IMR-90 (cell line): ENCODE measurements around the gene COG7. TPM values are rescaled to one million over a fixed set of nuclear protein-coding genes. Genes with fewer than 3 reads are reported as not detected.

ENCODE experiments used
- ATAC-seq: fragments of 200-7000 bp; cut with Tn5 transposase; 2 replicates; pipeline ENCODE4 v1.9.1; 2020; ENCODE audit warnings: low read depth, mild to moderate bottlenecking, moderate library complexity
- BruUV-seq: library from RNA; stranded (reverse); fragments of 400-500 nt; replicated peaks from 2 replicates; lab custom pipeline; 2021; lab: Mats Ljungman, UMichigan
- CTCF ChIA-PET: fragments of 300-600 bp; formaldehyde crosslinking; extraction: SDS; loops from one replicate; lab custom pipeline; 2021; ENCODE audit warnings: antibody characterized with exemption; lab: Yijun Ruan, JAX
- POLR2A ChIA-PET: fragments of 300-600 bp; sonication (Branson Sonifier 250); formaldehyde crosslinking; loops from one replicate; lab custom pipeline; 2022; ENCODE audit warnings: antibody characterized with exemption; ENCODE audit not compliant: unreplicated experiment; lab: Charles Lee
- DNase-seq: peaks from one replicate; pipeline ENCODE4 v3.0.0; 2013
- H2AFZ ChIP-seq: replicated peaks from 2 replicates; pipeline ENCODE3; 2013; ENCODE audit warnings: low read length, mild to moderate bottlenecking; ENCODE audit not compliant: poor library complexity
- H2AK5ac ChIP-seq: 2 replicates; pipeline ENCODE4 v1.6.1; 2013; ENCODE audit warnings: low read depth, low read length, inconsistent platforms
- H2AK9ac ChIP-seq: replicated peaks from 2 replicates; pipeline ENCODE3; 2013; ENCODE audit warnings: mild to moderate bottlenecking, low read depth, low read length, moderate library complexity; ENCODE audit not compliant: poor library complexity
- H2BK120ac ChIP-seq: 2 replicates; pipeline ENCODE4 v1.6.1; 2013; ENCODE audit warnings: low read depth, low read length, inconsistent platforms
- H2BK15ac ChIP-seq: 3 replicates; pipeline ENCODE4 v1.6.1; 2013; ENCODE audit warnings: low read depth, low read length, inconsistent platforms
- H2BK20ac ChIP-seq: 2 replicates; pipeline ENCODE4 v1.6.1; 2013; ENCODE audit warnings: low read depth, mild to moderate bottlenecking, inconsistent platforms, low read length, moderate library complexity
- H2BK5ac ChIP-seq: 2 replicates; pipeline ENCODE4 v1.6.1; 2013; ENCODE audit warnings: mild to moderate bottlenecking, low read depth, low read length, inconsistent platforms; ENCODE audit not compliant: poor library complexity, severe bottlenecking
- H3K14ac ChIP-seq: replicated peaks from 2 replicates; pipeline ENCODE4 v1.6.1; 2013; ENCODE audit warnings: low read depth, low read length, inconsistent platforms
- H3K18ac ChIP-seq: 2 replicates; pipeline ENCODE4 v1.6.1; 2013; ENCODE audit warnings: low read depth, low read length, control low read depth
- H3K23ac ChIP-seq: 2 replicates; pipeline ENCODE4 v1.6.1; 2013; ENCODE audit warnings: low read depth, low read length, inconsistent platforms
- H3K27ac ChIP-seq: 2 replicates; pipeline ENCODE4 v1.5.1; 2013; ENCODE audit warnings: mild to moderate bottlenecking, control low read depth, low read length; ENCODE audit not compliant: insufficient read depth
- H3K27me3 ChIP-seq: 2 replicates; pipeline ENCODE4 v1.6.1; 2013; ENCODE audit warnings: low read length; ENCODE audit not compliant: control insufficient read depth, insufficient read depth
- H3K36me3 ChIP-seq: 2 replicates; pipeline ENCODE4 v1.6.1; 2013; ENCODE audit warnings: low read length, mixed read lengths; ENCODE audit not compliant: control insufficient read depth, insufficient read depth
- H3K4ac ChIP-seq: 2 replicates; pipeline ENCODE4 v1.6.1; 2013; ENCODE audit warnings: low read depth, low read length, inconsistent platforms
- H3K4me1 ChIP-seq: 2 replicates; pipeline ENCODE4 v1.6.1; 2013; ENCODE audit warnings: low read length, mixed read lengths; ENCODE audit not compliant: control insufficient read depth, insufficient read depth
- H3K4me2 ChIP-seq: 2 replicates; pipeline ENCODE4 v1.6.1; 2013; ENCODE audit warnings: low read depth, mild to moderate bottlenecking, control low read depth, low read length, moderate library complexity
- H3K4me3 ChIP-seq: 2 replicates; pipeline ENCODE4 v1.5.1; 2013; ENCODE audit warnings: low read depth, mild to moderate bottlenecking, control low read depth, low read length, moderate library complexity; ENCODE audit not compliant: insufficient read depth
- H3K56ac ChIP-seq: 2 replicates; pipeline ENCODE4 v1.6.1; 2013; ENCODE audit warnings: low read length, inconsistent platforms; ENCODE audit not compliant: insufficient read depth; ENCODE audit errors: extremely low read depth
- H3K79me1 ChIP-seq, 2 experiments: 2 replicates each; pipeline ENCODE4 v1.6.1; 2013; ENCODE audit warnings: low read length in 2 of 2, inconsistent platforms in 1 of 2, low read depth in 1 of 2
- H3K9ac ChIP-seq: 2 replicates; pipeline ENCODE4 v1.6.1; 2013; ENCODE audit warnings: low read depth, low read length, control low read depth
- H3K9me1 ChIP-seq: 2 replicates; pipeline ENCODE4 v1.6.1; 2013; ENCODE audit warnings: low read length, inconsistent platforms; ENCODE audit not compliant: insufficient read depth
- H3K9me3 ChIP-seq: 2 replicates; pipeline ENCODE4 v1.6.1; 2013; ENCODE audit warnings: low read length; ENCODE audit not compliant: control insufficient read depth, insufficient read depth
- H4K20me1 ChIP-seq: 2 replicates; pipeline ENCODE4 v1.6.1; 2013; ENCODE audit warnings: low read length, inconsistent platforms; ENCODE audit not compliant: insufficient read depth
- H4K5ac ChIP-seq: 2 replicates; pipeline ENCODE4 v1.6.1; 2013; ENCODE audit warnings: mild to moderate bottlenecking, low read depth, low read length, control low read depth
- H4K8ac ChIP-seq, 2 experiments: 2 replicates each; pipeline ENCODE4 v1.6.1; 2013; ENCODE audit warnings: low read depth in 2 of 2, low read length in 2 of 2, control low read depth in 1 of 2, inconsistent platforms in 1 of 2
- H4K91ac ChIP-seq: 2 replicates; pipeline ENCODE4 v1.6.1; 2013; ENCODE audit warnings: low read depth, low read length, inconsistent platforms; ENCODE audit not compliant: insufficient read depth
- CEBPB ChIP-seq: IDR thresholded peaks from 2 replicates; pipeline ENCODE4 v1.6.1; 2012; ENCODE audit warnings: low read depth, low read length, improper control_type of control experiment
- FOS ChIP-seq: fragments of 150-350 bp; IDR thresholded peaks from 2 replicates; pipeline ENCODE4 v1.6.1; 2016; ENCODE audit warnings: low read depth, low read length
- MXI1 ChIP-seq: IDR thresholded peaks from 2 replicates; pipeline ENCODE4 v1.6.1; 2012; ENCODE audit warnings: low read depth, mild to moderate bottlenecking, low read length, moderate library complexity, borderline replicate concordance
- RCOR1 ChIP-seq: IDR thresholded peaks from 2 replicates; pipeline ENCODE4 v1.6.1; 2012; ENCODE audit warnings: mild to moderate bottlenecking, low read length, improper control_type of control experiment; ENCODE audit not compliant: insufficient replicate concordance
- RFX5 ChIP-seq: IDR thresholded peaks from 2 replicates; pipeline ENCODE4 v1.8.0; 2012; ENCODE audit warnings: low read depth, mild to moderate bottlenecking, low read length, moderate library complexity
- SMC3 ChIP-seq: fragments of 150-350 bp; IDR thresholded peaks from 2 replicates; pipeline ENCODE4 v1.6.1; 2016; ENCODE audit warnings: low read depth, mild to moderate bottlenecking, antibody characterized with exemption, low read length, moderate library complexity
- WGBS, 2 experiments: methylation state at CpG; one replicate each; pipeline versions ENCODE4 v1.1.5 to v1.1.7; 2013; ENCODE audit warnings: missing lambda C conversion rate in 2 of 2; ENCODE audit not compliant: insufficient read length in 1 of 2; ENCODE audit errors: extremely low coverage in 2 of 2; 5-methylcytosine and 5-hydroxymethylcytosine counted together
- dilution Hi-C: fragments of 300-500 bp; cut with HindIII; formaldehyde crosslinking; loops from one replicate; pipeline ENCODE4 v1.14.3; 2018; ENCODE audit warnings: low sequenced_read_pairs; ENCODE audit not compliant: unreplicated experiment
- in situ Hi-C: fragments of 300-500 bp; cut with MboI; formaldehyde crosslinking; loops from 3 replicates; pipeline ENCODE4 v1.14.3; 2019; ENCODE audit warnings: low sequenced_read_pairs, inconsistent platforms, mixed read lengths
- intact Hi-C: fragments of 100-400 bp; cut with micrococcal nuclease; formaldehyde crosslinking; loops from 2 replicates; pipeline ENCODE4 v1.10.0; 2022
- polyA plus RNA-seq, 3 experiments: library from polyadenylated mRNA; depleted of rRNA; stranded (reverse); fragments of >200 nt; gene quantifications; 2 replicates each; pipeline ENCODE4 v1.2.3, GENCODE V29; 2012; ENCODE audit warnings: low replicate concordance in 1 of 3
- total RNA-seq: library from RNA; depleted of rRNA; stranded (reverse); fragments of >200 nt; gene quantifications from 2 replicates; pipeline ENCODE4 v1.2.3, GENCODE V29; 2012

Gene COG7
- total and polyA plus RNA-seq, 2 of the 4 experiments (the other 2 are of a cell fraction), result 28.5 to 43.7 TPM

GRCh38 chr16:23397464-23397863, 55.5 kb downstream of the COG7 start:
- no peak overlapping the region for H2BK15ac ChIP-seq
- ChIA-PET POLR2A (no interaction called here), CTCF (no interaction called here)
- no peak overlapping the region for H3K4ac ChIP-seq
- H2BK120ac ChIP-seq, result no peak overlapping the region
- H3K9me1 ChIP-seq, result no peaks in the 10 kb centered on the region
- H3K9ac ChIP-seq, result no peak overlapping the region
- no peaks in the 10 kb centered on the region for H3K79me1 ChIP-seq
- no peak overlapping the region for H2AK5ac ChIP-seq
- no peak overlapping the region for H3K56ac ChIP-seq
- no peak overlapping the region for H2AFZ ChIP-seq
- in situ Hi-C loops, result no loop called here
- H3K36me3 ChIP-seq, result peaks cover 47% of the 10 kb centered on the region
- H2AK9ac ChIP-seq, result no peak overlapping the region
- peaks cover 1% of the 10 kb centered on the region; the same call in 1 of the 2 replicates for H3K4me1 ChIP-seq
- no peak for ATAC-seq
- no peak overlapping the region for H3K23ac ChIP-seq
- H3K14ac ChIP-seq, result no peak overlapping the region
- no peak overlapping the region for H3K27ac ChIP-seq
- dilution Hi-C loops, result no loop called here
- no peak for TF ChIP-seq SMC3
- no peak for TF ChIP-seq MXI1
- TF ChIP-seq CEBPB, result no peak
- TF ChIP-seq RFX5, result no peak
- TF ChIP-seq FOS, result no peak
- TF ChIP-seq RCOR1, result no peak
- H2BK20ac ChIP-seq, result no peak overlapping the region
- H3K27me3 ChIP-seq, result no peaks in the 10 kb centered on the region
- H2BK5ac ChIP-seq, result no peak overlapping the region
- H3K4me3 ChIP-seq, result no peak overlapping the region
- H4K8ac ChIP-seq, result no peak overlapping the region
- no CpG with 5 or more reads among the region's 2 CpGs for WGBS, 2 experiments
- no peak overlapping the region for H3K4me2 ChIP-seq
- no peak for DNase-seq
- no peak overlapping the region for H4K91ac ChIP-seq
- intact Hi-C loops, result no loop called here
- no peaks in the 10 kb centered on the region for H3K9me3 ChIP-seq
- BruUV-seq, result no TSS peak
- H4K20me1 ChIP-seq, result no peaks in the 10 kb centered on the region
- no peak overlapping the region for H4K5ac ChIP-seq
- H3K18ac ChIP-seq, result no peak overlapping the region
